Raji (cell line): Measurements from ENCODE around the gene GNLY.

Source experiments
- POLR2A ChIP-seq: IDR thresholded peaks from 2 replicates; pipeline ENCODE4 v1.6.1; 2011; ENCODE audit warnings: low read depth, low read length, control low read depth; ENCODE audit not compliant: insufficient read depth

The GNLY gene

GRCh38 chr2:85694052-85695025 is at the start of gene GNLY:
GNLY (plus strand) TSS chr2:85694358; CDS start chr2:85694419, 61 bp downstream.
- TF ChIP-seq POLR2A = no peak

- no peak for TF ChIP-seq POLR2A
Observed at GRCh38 chr2:85644909-85645308, 49.2 kb upstream of the GNLY start.

GRCh38 chr2:85646166-85646565 is 48.0 kb upstream of the GNLY start:
- TF ChIP-seq POLR2A = no peak

GRCh38 chr2:85647823-85648526 is 46.2 kb upstream of the GNLY start:
- TF ChIP-seq POLR2A = no peak

- TF ChIP-seq POLR2A = no peak
Observed at GRCh38 chr2:85648619-85649018, 45.5 kb upstream of the GNLY start.

- TF ChIP-seq POLR2A = no peak
Observed at GRCh38 chr2:85649201-85650190, 44.7 kb upstream of the GNLY start.

GRCh38 chr2:85650456-85650855 is 43.7 kb upstream of the GNLY start:
- no peak for TF ChIP-seq POLR2A

- no peak for TF ChIP-seq POLR2A
Observed at GRCh38 chr2:85651097-85651496, 43.1 kb upstream of the GNLY start.

- TF ChIP-seq POLR2A = no peak
Observed at GRCh38 chr2:85652056-85652455, 42.1 kb upstream of the GNLY start.

- no peak for TF ChIP-seq POLR2A
Observed at GRCh38 chr2:85653996-85654395, 40.2 kb upstream of the GNLY start.

GRCh38 chr2:85655961-85656417 is 38.2 kb upstream of the GNLY start:
- no peak for TF ChIP-seq POLR2A

GRCh38 chr2:85656468-85656867 is 37.7 kb upstream of the GNLY start:
- TF ChIP-seq POLR2A = no peak

- TF ChIP-seq POLR2A = no peak
Observed at GRCh38 chr2:85659324-85659981, 34.7 kb upstream of the GNLY start.

- no peak for TF ChIP-seq POLR2A
Observed at GRCh38 chr2:85660725-85661124, 33.4 kb upstream of the GNLY start.
